ENCODE results near the gene UBAP1L.
"Not testable (repeated sequence)": the region's sequence is repeated elsewhere in the genome, so short reads cannot be mapped to it uniquely, and the experiment has no call there.

Gene UBAP1L

DNA sequence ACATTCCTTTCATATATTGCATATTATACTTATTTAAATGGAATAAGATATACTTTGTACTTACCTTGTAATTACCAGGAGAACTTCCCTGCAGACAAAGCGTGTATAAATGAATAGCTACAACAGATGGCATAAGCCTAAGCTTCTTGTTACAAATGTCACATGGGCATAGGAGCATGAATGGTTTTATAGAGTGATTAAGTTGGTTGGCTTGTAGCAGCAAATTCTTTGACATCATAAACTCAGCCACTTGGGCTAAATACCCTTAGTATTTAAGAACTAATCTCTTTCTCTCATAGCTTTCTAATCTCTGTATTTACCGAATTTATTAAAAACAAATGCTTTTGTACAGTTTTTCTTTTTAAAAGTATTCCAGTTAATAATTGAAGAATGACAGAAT, at the start of gene UBAP1L:
UBAP1L (minus strand) TSS at position 115 of the 400 bp plus-strand sequence. CDS start 8,985 bp downstream, outside the sequence.
- no peak for DNase-seq (ENCODE audit: low read depth in 2 of 2, low spot score in 1 of 2)

DNA sequence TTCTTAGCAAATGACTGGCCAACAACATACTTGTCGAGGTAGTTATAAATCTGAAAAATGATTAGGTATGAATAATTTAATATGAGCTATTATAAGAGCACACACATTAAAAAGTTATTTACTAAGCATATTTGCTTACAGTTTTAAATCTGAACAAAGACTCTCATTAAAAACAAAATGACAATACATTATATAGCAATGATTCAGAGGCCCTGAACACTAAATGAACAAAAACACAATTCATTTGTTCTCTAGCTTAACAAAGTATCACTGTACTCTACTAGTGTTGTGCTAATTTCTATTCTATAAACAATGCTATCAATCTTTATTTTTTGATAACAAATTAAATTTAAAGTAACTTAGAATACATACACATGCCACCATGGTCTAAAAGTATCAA, 49.1 kb upstream of the UBAP1L start:
- DNase-seq (ENCODE audit: low read depth in 2 of 2, low spot score in 1 of 2) = no peak

- no peak for DNase-seq (ENCODE audit: low read depth in 2 of 2, low spot score in 1 of 2)
These were observed 48.0 kb upstream of the UBAP1L start for GRCh38 chr15:65163041-65163440.

GRCh38 chr15:65156692-65157091, 41.7 kb upstream of the UBAP1L start:
- DNase-seq (ENCODE audit: low read depth in 2 of 2, low spot score in 1 of 2) = no peak

DNA sequence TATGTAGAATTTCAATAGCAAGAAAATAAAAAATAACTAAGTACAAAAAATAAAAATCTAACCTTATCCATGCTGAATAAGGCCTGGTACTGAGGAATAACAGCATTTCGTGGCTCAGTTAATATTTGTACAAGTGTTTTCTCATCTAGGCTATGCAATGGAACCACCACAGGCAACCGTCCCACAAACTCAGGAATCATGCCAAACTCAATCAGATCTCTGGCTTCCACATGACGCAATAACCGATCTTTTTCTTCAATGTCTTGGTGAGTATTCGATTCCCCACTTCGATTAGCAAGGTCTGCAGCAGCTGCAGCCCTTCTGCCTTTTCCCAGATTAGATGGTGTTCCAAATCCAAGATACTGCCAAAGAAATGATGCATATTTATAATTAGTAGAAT, 39.7 kb upstream of the UBAP1L start:
- no peak for DNase-seq (ENCODE audit: low read depth in 2 of 2, low spot score in 1 of 2)

DNA sequence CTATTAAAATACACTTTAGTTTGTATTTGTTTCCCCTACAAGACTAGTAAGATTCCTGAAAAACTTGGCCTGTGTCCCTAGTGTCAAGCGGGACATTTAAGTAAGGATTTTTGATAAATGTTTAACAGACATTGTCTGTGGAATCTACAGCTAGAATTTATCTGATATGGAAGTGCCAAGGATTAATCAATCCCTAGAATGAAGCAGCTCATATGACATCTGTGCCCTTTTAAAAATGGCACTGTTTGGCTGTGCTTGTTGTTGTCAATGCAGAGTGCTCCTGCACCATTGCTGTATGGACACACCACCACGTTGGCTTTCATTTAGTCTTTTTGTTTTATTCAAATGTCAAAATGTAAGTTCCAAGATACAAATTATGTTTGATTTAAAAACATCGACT, 32.9 kb upstream of the UBAP1L start:
- DNase-seq (ENCODE audit: low read depth in 2 of 2, low spot score in 1 of 2) = no peak

- DNase-seq (ENCODE audit: low read depth in 2 of 2, low spot score in 1 of 2) = no peak
These were observed 31.4 kb upstream of the UBAP1L start for GRCh38 chr15:65146438-65146837.

- DNase-seq (ENCODE audit: low read depth in 2 of 2, low spot score in 1 of 2) = not testable (repeated sequence)
These were observed 23.6 kb upstream of the UBAP1L start for GRCh38 chr15:65138631-65139030.

DNA sequence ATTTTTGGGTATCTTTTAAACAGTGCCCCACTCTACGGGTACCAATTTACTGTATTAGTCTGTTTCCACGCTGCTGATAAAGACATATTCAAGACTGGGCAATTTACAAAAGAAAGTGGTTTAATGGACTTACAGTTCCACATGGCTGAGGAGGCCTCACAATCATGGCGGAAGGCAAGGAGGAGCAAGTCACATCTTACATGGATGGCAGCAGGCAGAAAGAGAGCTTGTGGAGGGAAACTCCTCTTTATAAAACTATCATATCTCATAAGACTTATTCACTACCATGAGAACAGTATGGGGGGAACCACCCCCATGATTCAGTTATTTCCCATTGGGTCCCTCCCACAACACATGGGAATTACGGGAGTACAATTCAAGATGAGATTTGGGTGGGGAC, 22.9 kb upstream of the UBAP1L start:
- DNase-seq (ENCODE audit: low read depth in 2 of 2, low spot score in 1 of 2) = not testable (repeated sequence)

GRCh38 chr15:65137089-65137488, 22.1 kb upstream of the UBAP1L start:
- DNase-seq (ENCODE audit: low read depth in 2 of 2, low spot score in 1 of 2) = not testable (repeated sequence)

DNA sequence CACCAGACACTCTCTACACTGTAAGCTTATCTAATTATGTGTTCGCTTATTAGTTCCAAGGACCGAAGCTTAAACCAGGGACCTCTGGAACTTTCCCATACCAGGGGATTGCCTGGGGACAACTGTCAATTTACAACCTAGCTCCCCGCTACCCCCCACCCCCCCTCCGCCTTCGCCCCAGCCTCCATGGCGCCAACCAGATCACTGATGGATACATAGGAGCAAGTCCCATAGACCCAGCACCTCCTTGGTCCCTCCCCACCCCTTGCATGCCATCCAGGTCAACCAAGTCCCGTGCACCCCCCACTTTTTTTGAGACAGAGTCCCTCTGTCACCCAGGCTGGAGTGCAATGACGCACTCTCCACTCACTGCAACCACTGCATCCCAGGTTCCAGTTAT, 19.5 kb upstream of the UBAP1L start:
- DNase-seq (ENCODE audit: low read depth in 2 of 2, low spot score in 1 of 2) = no peak

GRCh38 chr15:65133548-65134200, 18.7 kb upstream of the UBAP1L start, which contains the start of gene PDCD7:
PDCD7 (minus strand) TSS chr15:65133808; CDS start chr15:65133781, 27 bp downstream.
- DNase-seq (ENCODE audit: low read depth in 2 of 2, low spot score in 1 of 2) = peak; percentile 64

DNA sequence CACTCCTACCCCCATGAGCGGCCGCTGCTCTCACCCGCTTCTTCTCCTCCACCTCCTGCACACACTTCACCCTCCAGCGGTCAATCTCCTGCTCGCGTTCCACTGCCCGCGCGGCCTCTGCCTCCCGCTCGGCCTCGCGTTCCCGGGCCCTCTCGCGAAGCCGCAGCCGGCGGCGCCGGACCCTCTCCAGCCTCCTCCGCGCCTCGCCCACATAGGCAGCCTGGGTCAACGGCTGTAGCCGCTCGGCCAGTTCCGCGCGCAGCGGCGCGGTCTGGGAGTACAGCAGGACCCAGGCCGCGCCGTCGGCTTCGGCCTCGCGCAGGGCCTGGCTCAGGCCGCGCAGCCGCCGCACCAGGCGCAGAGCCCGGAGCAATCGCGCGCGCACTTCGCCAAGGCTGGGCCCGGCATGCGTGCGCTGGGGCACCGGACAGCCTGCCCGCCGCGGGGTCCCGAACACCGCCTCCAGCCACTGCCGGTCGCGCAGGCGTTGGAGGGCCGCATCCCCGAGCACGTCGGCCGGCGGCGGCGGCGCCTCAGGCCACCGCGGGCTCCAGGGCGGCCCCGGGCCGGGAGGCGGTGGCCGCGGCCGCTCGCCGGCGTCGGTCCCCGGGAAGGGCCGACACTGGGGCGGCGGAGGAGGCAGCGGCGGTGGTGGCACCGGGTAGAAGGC, 18.0 kb upstream of the UBAP1L start:
- DNase-seq (ENCODE audit: low read depth in 2 of 2, low spot score in 1 of 2) = no peak

- no peak for DNase-seq (ENCODE audit: low read depth in 2 of 2, low spot score in 1 of 2)
These were observed 15.9 kb upstream of the UBAP1L start for GRCh38 chr15:65130941-65131340.

- DNase-seq (ENCODE audit: low read depth in 2 of 2, low spot score in 1 of 2) = no peak
These were observed 542 bp upstream of the UBAP1L start for GRCh38 chr15:65115542-65115941.

DNA sequence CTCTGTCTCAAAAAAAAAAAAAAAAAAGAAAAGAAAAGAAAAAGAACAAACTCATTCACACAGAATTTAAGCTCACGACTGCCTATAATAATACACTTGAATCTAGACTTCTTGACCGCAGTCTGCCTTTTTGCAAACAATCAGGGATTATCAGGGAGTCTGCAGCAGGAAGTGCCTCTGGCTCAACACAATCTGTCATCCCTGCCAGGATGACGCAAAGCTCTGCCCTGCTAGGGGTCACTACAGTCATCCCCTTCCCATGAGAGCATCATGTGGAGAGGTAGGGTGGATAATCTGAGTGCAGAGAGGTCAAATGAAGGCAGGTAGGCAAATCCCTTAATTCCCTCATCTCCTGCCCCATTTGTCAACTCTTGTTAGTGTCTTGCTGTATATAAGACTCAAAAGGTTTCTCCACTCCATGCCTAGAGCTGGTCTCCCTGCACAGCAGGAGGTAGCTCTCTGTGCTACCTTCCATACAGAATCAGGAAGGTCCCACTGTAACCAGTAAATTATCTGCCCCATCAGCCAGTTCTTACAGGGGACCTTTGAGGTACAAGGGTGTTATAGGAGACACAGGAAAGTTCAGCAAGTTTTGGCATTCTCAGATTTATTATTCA, 4.2 kb downstream of the UBAP1L start:
- DNase-seq (ENCODE audit: low read depth in 2 of 2, low spot score in 1 of 2) = no peak

DNA sequence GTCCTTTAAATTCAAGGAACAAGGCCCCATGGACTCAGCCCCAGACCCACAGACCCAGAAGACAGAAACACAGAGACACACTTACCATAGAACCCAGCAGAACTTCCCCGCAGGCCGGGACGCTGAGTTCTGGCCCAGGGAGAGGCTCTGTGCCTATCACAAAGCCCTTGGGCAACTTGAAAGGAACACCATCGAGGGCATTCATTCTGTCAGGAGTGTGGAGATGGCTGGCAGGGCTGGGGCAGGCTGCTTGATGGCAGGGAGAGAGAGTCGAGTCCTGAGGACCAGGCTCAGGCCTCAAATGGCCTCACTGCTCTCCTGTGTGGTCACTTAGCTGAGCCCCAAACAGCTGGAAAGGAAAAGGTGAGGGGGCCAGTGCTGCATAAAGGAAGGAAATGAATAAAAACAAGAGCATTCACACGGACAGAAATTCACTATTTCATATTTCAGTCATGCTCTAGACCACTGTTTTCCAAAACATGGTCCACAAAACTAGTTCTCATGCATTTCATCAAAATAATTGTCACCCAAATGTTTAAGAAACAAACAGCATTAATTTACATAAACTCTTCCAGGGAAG, 8.9 kb downstream of the UBAP1L start:
- DNase-seq (ENCODE audit: low read depth in 2 of 2, low spot score in 1 of 2) = no peak

GRCh38 chr15:65105038-65105437, 10.0 kb downstream of the UBAP1L start:
- DNase-seq (ENCODE audit: low read depth in 2 of 2, low spot score in 1 of 2) = no peak

- no peak for DNase-seq (ENCODE audit: low read depth in 2 of 2, low spot score in 1 of 2)
These were observed 12.1 kb downstream of the UBAP1L start for GRCh38 chr15:65102912-65103311.

- DNase-seq (ENCODE audit: low read depth in 2 of 2, low spot score in 1 of 2) = no peak
These were observed 12.9 kb downstream of the UBAP1L start for GRCh38 chr15:65101891-65102708.

- DNase-seq (ENCODE audit: low read depth in 2 of 2, low spot score in 1 of 2) = no peak
These were observed 13.5 kb downstream of the UBAP1L start for GRCh38 chr15:65101411-65101890.

Data from stimulated activated CD8-positive, alpha-beta memory T cell treated with anti-CD3 and anti-CD28 coated beads, Interleukin-4, amount 100 ng/mL, for 1 hour (primary cell).